Dedifferentiated amniotic fluid mesenchymal stem cell (primary cell): ENCODE measurements around the gene ZNF652.
"Not testable (repeated sequence)": the region's sequence is repeated elsewhere in the genome, so short reads cannot be mapped to it uniquely, and the experiment has no call there.

Experiments used
- DNase-seq: peaks from one replicate; pipeline ENCODE4 v3.0.0-alpha.2; 2016; ENCODE audit errors: extremely low spot score

Gene ZNF652

GRCh38 chr17:49315551-49316257 lies 46.3 kb downstream of the ZNF652 start:
- peak; percentile 90 for DNase-seq

- DNase-seq: no peak
Measured at GRCh38 chr17:49312722-49313121, 49.3 kb downstream of the ZNF652 start.

- DNase-seq: no peak
Measured at GRCh38 chr17:49299996-49300395, 62.1 kb downstream of the ZNF652 start.

GRCh38 chr17:49298371-49298976 lies 63.6 kb downstream of the ZNF652 start:
- DNase-seq: no peak

- no peak for DNase-seq
Measured at GRCh38 chr17:49297141-49297540, 64.9 kb downstream of the ZNF652 start.

GRCh38 chr17:49294122-49294521 lies 67.9 kb downstream of the ZNF652 start:
- DNase-seq: no peak

- DNase-seq: no peak
Measured at GRCh38 chr17:49292901-49293300, 69.1 kb downstream of the ZNF652 start.

- DNase-seq: no peak
Measured at GRCh38 chr17:49291929-49292328, 70.1 kb downstream of the ZNF652 start.

- DNase-seq: peak; percentile 36
Measured at GRCh38 chr17:49290690-49291359, 71.2 kb downstream of the ZNF652 start.

- no peak for DNase-seq
Measured at GRCh38 chr17:49288388-49288787, 73.7 kb downstream of the ZNF652 start.

- no peak for DNase-seq
Measured at GRCh38 chr17:49287481-49287880, 74.6 kb downstream of the ZNF652 start.

GRCh38 chr17:49286261-49286973 lies 75.6 kb downstream of the ZNF652 start:
- not testable (repeated sequence) for DNase-seq

- DNase-seq: no peak
Measured at GRCh38 chr17:49285716-49286115, 76.3 kb downstream of the ZNF652 start.

GRCh38 chr17:49280918-49281317 lies 81.1 kb downstream of the ZNF652 start:
- no peak for DNase-seq

GRCh38 chr17:49280061-49280460 lies 82.0 kb downstream of the ZNF652 start:
- DNase-seq: no peak

- not testable (repeated sequence) for DNase-seq
Measured at GRCh38 chr17:49279263-49280015, 82.6 kb downstream of the ZNF652 start.

GRCh38 chr17:49278076-49278475 lies 84.0 kb downstream of the ZNF652 start:
- no peak for DNase-seq

- no peak for DNase-seq
Measured at GRCh38 chr17:49277638-49278037, 84.4 kb downstream of the ZNF652 start.

- not testable (repeated sequence) for DNase-seq
Measured at GRCh38 chr17:49275981-49276380, 86.1 kb downstream of the ZNF652 start.

- DNase-seq: no peak
Measured at GRCh38 chr17:49269356-49269755, 92.7 kb downstream of the ZNF652 start.

GRCh38 chr17:49267912-49268311 lies 94.1 kb downstream of the ZNF652 start:
- no peak for DNase-seq

- DNase-seq: no peak
Measured at GRCh38 chr17:49266233-49266632, 95.8 kb downstream of the ZNF652 start.
